ENCODE data around the gene NCOA7.
"Not testable (repeated sequence)": the region's sequence is repeated elsewhere in the genome, so short reads cannot be mapped to it uniquely, and the experiment has no call there.

Gene NCOA7

DNA sequence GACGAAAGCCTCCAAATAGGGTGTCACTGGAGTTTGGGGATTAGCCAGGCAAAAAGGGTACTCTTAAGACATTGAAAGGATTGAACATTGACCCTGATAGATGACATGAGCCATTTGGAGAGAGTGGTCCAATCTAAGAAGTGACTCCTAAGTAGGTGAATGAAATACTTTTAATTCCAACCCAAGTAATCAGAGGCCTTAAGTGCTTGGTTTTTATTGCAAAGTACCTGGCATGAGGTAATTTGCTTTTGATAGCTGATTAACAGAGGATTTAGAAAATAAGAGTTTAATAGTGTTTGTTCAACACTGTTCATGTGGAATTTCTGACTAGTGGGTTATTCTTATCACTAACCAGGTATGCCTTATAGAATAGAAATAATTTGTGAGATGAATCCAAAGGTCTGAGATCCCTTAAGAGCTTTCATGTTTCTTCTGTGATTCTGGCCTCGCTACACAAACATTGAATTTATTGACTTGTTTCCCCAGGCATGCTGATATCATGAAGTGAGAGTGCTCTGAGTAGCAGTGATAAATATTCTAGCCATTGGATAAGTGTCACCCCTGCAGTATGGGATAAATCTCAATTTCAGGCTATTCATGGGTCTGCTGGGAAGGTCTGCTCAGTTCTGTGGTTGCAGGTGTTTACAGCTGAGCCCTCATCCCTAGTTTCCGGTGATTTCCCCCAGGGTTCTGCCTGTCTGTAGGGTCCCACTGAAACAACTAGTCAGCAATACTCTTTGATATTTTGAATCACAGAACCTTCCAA is 6.5 kb downstream of the NCOA7 start:
- DNase-seq (ENCODE audit: low read depth): no peak
- no peak overlapping the region for H3K4me3 ChIP-seq (replicated peaks; ENCODE audit: low read depth, low read length)
- TF ChIP-seq, protein P1, sequence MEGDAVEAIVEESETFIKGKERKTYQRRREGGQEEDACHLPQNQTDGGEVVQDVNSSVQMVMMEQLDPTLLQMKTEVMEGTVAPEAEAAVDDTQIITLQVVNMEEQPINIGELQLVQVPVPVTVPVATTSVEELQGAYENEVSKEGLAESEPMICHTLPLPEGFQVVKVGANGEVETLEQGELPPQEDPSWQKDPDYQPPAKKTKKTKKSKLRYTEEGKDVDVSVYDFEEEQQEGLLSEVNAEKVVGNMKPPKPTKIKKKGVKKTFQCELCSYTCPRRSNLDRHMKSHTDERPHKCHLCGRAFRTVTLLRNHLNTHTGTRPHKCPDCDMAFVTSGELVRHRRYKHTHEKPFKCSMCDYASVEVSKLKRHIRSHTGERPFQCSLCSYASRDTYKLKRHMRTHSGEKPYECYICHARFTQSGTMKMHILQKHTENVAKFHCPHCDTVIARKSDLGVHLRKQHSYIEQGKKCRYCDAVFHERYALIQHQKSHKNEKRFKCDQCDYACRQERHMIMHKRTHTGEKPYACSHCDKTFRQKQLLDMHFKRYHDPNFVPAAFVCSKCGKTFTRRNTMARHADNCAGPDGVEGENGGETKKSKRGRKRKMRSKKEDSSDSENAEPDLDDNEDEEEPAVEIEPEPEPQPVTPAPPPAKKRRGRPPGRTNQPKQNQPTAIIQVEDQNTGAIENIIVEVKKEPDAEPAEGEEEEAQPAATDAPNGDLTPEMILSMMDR (IDR thresholded peaks at IDR 0.05; ENCODE audit: low read length, missing control alignments): no peak

DNA sequence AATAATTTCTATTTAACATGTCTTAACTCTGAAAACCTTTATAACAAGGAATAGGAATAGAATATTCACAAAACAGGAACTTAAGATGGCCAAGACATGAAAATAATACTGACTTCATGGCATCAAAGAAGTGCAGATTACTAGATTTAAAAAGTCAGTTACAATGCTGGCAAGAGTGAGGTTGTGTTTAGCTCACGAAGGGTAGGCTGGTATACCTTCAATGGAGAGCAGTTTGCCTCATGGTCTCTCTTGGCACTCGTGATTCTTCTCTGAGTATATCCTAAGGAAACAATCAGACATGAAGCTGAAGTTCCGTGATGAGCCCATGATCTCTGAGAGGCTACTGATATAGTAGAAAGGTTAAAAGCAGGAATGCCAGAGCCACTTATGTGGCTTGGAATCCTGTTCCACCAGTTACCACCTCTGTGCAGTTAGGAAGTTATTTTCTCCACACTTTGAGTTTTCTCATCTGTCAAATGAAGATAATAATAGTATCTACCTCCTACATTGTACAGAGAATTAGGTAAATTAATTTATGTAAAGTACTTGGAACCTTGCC is 7.2 kb downstream of the NCOA7 start:
- H3K4me3 ChIP-seq (replicated peaks; ENCODE audit: low read depth, low read length): no peak overlapping the region
- TF ChIP-seq, protein P1 (IDR thresholded peaks at IDR 0.05; ENCODE audit: low read length, missing control alignments): no peak

DNA sequence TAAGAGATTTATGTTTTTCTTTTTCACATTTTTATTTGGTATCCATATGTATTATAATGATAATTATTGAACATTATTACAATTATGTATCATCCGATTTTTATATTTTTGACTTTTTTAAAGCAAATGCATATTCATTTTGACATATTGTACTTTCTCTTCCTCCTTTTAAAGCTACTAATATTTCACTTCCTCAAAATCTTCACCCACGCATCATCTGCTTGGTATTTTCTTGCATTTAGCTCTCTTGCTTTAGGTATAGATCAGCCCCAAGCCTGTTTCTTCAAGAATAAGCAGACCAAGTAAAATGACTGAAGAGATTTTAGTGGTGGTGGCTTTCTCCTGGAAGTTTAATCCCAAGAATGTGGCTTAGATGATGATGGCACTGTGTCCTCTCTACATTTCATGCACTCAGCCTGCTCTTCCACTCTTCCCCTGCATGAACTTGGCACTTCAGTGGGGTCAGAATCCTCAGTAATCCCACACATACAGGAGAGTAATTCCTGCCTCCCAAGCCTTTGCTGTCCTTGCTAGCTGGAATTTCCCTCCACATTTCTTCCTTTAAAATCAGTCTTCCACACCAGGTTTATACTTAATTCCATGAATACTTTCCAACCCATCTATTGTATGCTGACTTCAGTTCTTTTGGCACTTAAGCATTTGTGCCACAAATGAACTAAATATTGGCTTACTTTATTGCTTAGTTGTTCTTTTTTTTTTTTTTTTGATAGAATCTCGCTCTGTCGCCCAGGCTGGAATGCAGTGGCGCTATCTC is 8.2 kb downstream of the NCOA7 start:
- DNase-seq (ENCODE audit: low read depth): no peak
- H3K4me3 ChIP-seq (replicated peaks; ENCODE audit: low read depth, low read length): no peak overlapping the region
- TF ChIP-seq, protein P1 (IDR thresholded peaks at IDR 0.05; ENCODE audit: low read length, missing control alignments): no peak

More for the DNA sequence above, 7.2 kb downstream of the NCOA7 start:
- no peak for DNase-seq (ENCODE audit: low read depth)

GRCh38 chr6:125802383-125802782 is 11.6 kb downstream of the NCOA7 start:
- H3K4me3 ChIP-seq (replicated peaks; ENCODE audit: low read depth, low read length): no peak overlapping the region
- TF ChIP-seq, protein P1 (IDR thresholded peaks at IDR 0.05; ENCODE audit: low read length, missing control alignments): no peak
- no peak for DNase-seq (ENCODE audit: low read depth)

- peak; percentile 58 for DNase-seq (ENCODE audit: low read depth)
- no peak overlapping the region for H3K4me3 ChIP-seq (replicated peaks; ENCODE audit: low read depth, low read length)
- TF ChIP-seq, protein P1 (IDR thresholded peaks at IDR 0.05; ENCODE audit: low read length, missing control alignments): no peak
These were observed 12.2 kb downstream of the NCOA7 start for GRCh38 chr6:125802943-125803377.

DNA sequence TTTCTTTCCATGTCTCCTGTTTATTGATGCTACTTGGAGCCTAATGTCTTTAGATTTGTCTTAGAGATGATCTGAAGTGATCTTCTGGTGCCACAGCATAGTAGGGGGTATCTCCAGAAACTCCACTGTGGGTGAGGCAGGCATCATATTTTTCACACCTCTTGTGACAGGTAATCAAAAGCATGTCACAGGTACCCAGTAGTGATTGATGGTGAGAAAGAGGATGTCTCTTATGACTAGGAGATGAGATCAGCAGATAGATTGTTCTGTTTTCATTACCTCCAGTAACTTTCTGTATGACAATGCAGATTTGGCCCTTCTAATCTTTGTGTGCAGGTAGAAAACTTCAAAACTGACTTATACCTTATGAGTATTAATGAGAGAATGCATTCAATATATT is 13.5 kb downstream of the NCOA7 start:
- TF ChIP-seq, protein P1 (IDR thresholded peaks at IDR 0.05; ENCODE audit: low read length, missing control alignments): no peak
- DNase-seq (ENCODE audit: low read depth): no peak

GRCh38 chr6:125804866-125805425 is 14.2 kb downstream of the NCOA7 start:
- H3K4me3 ChIP-seq (replicated peaks; ENCODE audit: low read depth, low read length); DNase-seq (ENCODE audit: low read depth): not testable (repeated sequence)

More for the DNA sequence above, 13.5 kb downstream of the NCOA7 start:
- H3K4me3 ChIP-seq (replicated peaks; ENCODE audit: low read depth, low read length): no peak overlapping the region
